IPS DF 4.7 (cell line): Measurements from ENCODE around the gene RRP12.
"Not testable (repeated sequence)": the region's sequence is repeated elsewhere in the genome, so short reads cannot be mapped to it uniquely, and the experiment has no call there.

Experiments
- DNase-seq: peaks from one replicate; pipeline ENCODE4 v3.0.0-alpha.2; 2013; ENCODE audit warnings: low spot score; ENCODE audit errors: extremely low read depth

The RRP12 gene

DNA sequence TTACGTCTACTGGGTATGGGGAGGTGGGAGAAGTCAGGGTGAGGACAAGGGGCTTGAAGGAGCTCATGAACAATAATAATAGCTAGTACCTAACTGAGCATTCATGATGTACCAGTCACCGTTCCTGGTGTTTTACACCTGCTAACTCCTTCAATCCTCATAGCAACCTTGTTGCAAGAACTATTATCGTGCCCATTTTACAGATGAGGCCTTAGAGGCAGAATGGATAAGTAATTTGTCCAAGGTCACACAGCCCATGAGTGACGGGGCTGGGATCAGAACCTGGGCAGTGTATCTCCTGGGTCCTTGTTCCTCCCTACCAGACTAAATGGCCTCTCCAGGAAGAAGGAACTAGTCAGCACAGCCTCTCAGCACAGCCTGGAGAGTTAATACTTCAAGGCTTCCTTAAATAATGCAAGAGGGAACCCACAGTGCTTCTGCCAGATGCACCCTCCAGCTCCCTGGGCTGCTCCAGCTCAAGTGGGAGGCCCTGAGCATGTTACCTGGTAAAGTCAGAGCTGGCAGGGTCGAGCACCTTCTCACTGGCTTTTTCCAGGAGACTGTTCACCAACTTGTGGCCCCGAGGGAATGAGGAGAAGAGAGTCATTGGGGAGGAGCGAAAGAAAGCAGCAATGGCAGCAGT is 28.8 kb downstream of the RRP12 start:
- DNase-seq = no peak

DNA sequence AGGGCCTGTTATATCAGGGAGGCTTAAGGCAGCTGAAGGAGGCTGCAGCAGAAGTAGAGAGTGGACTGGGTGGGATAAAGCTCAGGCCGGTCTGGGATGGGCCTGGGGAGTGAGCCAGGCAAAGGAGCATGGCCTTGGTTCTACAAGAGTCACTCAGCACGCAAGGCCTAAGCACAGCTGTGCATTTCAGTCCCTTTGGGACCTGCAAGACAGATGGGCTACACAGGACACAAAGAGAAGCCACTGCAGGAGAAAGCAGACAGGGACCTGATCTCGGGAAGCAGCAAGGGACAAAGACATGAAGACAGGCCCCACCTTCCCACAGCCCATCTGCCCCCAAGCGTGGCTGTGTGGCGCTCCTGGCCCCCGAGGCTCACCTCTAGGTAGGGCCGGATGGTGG is 29.4 kb downstream of the RRP12 start:
- no peak for DNase-seq

DNA sequence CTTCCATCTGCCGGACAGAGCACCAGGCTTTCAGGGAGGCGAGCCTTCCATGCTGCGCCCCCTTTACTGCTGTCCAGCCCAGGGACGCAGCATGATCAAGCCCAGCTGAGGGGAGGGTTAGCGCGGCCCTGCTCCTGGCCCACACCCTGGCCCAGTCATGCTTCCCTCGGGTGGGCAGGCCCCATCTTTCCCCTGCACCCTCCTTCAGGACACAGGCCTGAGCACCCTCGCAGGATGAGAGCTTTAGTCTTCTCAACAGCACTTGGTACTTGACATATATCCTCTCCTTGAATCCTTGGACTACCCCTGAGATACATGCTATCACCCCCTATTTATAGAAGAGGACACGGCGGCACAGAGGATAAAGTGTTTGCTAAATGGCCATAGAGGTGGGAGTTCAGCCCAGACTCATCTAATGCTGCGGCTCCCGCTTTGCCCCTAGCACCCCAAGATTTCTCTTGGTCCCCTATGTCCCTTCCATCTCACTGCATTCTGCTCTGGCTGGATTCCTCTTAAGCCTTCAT is 34.0 kb downstream of the RRP12 start:
- DNase-seq = no peak

DNA sequence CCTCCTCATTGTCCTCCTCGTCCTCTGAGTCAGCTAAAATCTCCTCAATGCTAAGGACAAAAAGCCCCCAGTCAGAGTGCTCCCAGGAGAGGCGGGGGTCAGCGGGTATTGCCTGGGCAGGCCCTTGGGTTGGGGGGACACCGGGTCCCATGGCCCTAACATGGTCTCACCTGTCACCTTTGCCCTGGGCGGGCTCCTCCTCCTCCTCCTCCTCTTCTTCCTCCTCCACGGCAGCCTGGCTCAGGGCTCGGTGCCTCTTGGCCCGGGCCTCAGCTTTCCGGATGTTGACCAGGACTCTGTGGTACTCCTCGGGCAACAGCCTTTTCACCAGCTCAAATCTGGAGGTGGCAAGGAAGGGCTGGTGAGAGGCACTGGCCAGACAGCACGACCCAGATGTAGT is 34.6 kb downstream of the RRP12 start:
- no peak for DNase-seq

DNA sequence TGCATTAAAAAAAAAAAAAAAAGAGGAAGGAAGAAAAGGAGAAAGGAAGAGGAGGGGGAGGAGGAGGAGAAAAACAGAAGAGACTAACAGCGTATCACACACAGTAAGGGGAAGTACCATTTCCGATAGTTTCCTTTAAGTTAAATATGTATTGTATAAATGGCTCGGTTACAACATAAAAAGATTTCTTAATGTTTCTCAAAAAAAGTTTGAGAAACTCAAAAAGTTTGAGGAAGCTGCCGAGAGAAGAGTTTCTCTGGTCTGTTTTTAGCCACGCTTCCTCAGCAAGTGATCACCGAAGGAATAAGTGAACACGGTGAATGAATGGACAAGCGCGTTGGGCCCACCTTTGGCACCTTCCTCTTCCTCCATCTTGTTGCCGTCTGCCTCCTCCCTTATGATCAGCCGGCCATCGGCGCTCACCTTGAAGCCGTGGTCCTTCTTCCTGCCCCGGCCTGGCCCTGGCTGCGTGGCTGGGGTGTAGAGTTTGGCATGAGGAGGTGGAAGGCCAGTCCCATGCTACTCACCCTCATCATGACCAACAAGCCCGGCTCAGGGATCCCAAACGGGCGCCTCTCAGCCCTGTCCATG is 35.3 kb downstream of the RRP12 start:
- no peak for DNase-seq

DNA sequence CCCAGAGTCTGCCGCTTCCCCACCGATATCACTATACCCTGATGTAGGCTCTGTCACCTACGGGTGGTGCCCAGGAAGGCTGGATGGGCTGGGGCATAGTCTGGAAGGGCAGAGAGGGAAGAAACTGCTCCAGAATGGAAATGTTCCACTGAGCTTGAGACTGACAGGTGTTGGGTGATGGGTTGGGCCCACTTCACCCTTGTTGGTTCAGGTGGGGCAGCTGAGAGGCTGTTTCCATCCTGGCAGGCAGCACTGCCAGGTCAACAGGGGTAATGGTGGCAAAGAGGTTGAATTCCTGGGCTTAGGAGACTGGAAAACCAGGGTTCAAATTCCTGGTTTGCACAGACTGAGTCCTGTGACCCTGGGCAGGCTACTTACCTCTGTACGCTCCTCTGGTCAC is 38.1 kb downstream of the RRP12 start:
- DNase-seq = no peak

DNA sequence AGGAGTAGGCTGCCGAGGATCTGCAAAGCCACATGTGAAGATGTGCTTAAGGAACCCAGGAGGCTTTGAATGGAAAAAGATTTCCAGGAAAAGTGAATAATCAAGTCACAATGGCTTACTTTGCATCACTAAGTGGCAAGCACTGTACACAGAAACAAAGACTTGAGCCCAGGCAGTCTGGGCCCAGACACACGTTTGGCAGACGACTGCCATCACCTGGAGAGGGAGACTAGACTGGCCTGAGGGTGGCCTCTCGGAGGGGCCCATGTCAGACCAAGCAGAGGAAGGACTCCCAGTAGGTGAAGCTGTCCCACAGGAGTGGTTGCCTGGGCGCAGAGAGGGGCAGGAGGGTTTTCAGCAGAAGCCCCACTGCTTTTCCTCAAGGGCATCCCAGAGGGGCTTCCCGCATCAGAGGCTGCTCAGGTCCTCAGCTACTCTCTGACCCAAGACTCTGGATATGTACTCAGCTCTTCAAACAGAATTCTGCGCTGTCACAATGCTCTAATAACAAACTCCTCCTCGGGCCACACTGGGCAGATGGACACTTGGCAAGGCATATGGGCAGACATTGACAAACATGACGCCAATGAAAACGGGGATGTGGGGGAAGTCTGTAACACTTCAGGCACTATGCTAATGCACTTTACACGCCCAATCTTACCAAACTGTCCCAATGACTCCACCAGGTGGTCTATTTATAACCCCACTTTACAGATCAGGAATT is 38.7 kb downstream of the RRP12 start:
- DNase-seq = no peak

DNA sequence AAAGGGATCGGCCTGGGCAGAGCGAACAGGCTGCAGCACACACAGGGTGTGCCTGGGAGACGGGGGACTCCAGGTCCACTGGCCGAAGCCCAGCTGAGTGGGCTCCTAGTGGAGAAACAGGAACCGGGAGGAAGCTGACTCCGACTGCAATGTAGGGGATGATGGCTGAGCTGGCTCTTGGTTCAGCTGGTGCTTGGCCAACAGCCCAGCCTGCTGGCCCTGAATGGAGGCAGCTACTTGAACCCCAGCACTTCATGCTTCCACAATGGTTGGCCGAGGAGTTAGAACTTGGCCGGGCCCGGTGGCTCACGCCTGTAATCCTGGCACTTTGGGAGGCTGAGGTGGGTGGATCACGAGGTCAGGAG is 39.6 kb downstream of the RRP12 start:
- no peak for DNase-seq

DNA sequence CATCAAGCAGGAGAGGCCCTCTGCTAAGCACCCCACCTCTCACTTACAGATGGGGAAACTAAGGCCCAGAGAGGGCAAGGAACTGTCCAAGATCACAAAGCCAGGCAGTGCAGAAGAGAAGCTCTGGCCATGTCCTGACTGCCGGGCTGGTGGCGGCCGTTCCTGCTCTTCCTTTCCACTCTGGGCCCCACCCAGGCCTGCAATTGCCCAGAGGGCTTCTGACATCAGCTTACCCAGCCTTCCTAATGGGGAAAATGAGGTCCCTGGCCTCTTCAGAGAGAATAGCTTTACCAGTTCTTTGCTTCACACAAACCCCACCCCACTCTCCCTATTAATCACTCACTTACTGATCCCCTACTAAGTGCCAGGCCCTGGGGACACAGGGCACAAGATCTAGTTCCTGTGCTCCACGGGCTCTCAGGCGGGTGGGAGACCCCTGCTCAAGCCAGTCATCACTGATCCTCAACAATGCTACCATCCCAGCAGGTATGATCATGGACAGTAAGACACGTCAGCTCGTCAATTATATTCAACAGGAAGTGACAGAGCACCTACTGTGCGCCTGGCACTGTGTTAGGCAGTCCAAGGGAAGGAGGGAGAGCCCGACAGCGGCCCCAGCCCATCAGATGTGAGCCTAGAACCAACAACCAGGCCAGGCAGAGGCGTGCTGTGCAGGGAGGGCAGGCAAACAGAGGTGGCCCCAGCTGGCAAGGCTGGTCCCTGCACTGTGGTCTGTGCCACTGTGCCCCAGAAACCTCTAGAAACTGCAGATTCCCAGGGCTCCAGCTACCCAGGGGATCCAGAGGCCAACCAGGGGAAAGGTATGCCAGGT is 40.2 kb downstream of the RRP12 start:
- no peak for DNase-seq

DNA sequence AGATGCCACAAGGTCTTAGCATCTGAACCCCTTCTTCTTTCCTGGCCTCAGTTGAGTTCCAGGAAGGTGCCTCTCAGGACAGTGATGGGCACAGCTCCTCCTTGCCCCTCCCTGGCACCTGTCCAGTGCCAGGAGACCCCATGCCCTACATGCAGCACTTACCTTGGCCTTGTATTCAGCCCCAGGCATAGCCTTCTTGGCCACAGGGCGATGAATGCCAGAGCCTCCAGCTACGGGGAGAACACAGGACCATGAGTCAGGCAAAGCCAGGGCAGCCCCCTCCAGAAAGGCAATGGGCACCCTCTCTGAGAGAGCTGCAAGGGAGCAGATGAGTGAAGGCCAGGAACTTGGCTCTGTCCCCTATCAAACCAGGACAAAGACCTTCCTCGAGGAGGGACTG is 42.4 kb downstream of the RRP12 start:
- no peak for DNase-seq

DNA sequence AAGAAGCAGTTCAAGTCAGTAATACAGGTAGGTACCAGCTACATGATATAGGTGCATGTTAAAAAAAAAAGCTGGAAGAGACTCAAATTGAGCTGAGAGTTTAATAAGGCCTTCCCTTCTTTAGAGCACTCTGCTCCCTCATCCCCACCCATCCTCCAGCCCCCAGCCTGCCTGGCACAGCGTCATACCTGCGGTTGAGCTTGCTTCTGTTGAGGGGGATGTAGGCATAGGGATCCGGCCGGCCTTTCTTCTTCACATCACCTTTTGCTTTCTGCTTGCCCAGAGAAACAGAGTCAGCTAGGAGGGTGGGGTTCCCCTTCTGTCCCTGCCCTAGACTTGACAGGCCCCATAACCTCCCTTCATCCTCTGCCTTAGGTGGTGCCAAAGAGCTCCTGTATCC is 42.8 kb downstream of the RRP12 start:
- DNase-seq = no peak

DNA sequence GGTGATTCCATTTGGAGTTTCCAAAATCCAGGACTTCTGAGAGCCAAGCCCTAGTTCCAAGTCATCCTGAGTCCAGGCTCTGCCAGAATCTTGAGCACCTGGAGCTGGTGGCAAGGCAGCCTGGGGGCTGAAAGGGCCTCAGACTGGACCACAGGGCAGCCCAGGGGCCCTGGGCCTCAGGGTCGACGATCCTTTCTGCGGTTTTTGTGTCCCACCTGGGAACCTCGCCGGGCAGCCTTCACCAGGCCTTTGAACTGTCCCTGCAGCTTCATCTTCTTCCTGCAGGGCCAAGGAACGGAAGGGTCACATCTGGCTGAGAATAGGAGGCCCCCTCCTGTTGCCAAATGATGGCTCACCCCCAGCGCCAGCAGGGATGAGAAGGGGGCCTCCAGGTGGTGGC is 44.2 kb downstream of the RRP12 start:
- DNase-seq = no peak

DNA sequence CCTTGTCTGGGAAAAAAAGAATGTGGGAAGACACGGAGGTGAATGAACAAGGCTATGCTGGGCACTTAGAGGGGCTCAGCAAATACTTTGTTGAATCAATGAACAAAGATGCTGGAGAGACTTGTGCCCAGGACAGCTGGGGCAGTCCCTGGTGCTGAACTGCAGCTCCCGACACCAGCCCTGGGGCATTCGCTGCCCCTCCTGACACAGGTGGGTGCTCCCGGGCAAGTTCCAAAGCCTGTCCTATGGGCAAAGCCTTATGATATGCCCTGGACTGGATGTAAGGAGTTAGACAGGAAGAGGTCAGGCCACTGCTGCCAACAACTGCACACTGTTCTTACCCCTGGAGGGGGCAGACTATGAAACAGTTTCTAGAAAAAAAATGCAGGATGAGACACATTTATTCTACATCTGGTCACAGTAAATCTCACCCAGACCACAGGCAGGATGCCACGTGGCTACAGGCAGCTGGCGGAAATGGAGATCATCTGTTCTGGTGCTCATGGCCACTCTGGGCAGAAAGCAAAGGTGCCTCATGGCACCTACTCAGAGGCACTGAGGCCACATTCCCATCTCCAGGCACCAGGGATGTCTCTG is 44.7 kb downstream of the RRP12 start:
- DNase-seq = no peak

DNA sequence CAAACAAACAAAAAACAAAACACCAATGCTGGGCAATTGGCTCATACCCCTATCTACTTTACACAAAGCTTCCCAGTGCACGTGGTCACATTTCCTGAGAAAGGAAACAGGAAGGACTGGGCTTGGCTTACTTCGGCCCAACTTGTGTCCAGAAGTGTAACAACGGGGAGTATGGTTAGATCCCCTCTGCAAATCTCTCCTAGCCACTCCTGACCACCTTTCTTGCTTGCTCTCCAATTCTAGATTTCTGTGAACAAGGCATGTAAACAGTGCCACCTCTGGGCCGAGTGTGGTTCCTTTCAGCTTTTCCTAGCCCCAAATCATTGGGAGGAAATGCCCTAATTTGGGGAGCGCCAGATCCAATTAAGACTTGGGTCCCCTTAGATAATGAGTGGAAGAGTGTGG is 45.6 kb downstream of the RRP12 start:
- no peak for DNase-seq

DNA sequence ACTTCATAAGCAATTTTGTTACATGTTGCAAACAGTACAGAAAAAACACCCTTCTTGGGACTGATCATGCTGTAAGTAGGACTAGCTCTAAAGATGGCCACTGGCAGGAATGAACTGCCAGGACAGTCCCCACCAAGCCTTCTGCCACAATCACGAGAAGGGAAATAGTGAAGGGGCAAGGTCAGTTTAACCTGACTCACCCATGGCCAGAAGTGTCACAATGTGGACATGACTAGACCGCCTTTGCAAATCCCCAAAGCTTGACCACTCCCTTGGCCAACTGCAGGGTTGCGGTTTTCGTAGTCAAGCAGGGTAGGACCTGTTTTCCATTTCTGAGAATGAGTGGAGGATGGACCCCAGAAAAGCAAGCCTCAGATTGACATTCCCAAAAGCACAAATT is 47.2 kb downstream of the RRP12 start:
- no peak for DNase-seq

DNA sequence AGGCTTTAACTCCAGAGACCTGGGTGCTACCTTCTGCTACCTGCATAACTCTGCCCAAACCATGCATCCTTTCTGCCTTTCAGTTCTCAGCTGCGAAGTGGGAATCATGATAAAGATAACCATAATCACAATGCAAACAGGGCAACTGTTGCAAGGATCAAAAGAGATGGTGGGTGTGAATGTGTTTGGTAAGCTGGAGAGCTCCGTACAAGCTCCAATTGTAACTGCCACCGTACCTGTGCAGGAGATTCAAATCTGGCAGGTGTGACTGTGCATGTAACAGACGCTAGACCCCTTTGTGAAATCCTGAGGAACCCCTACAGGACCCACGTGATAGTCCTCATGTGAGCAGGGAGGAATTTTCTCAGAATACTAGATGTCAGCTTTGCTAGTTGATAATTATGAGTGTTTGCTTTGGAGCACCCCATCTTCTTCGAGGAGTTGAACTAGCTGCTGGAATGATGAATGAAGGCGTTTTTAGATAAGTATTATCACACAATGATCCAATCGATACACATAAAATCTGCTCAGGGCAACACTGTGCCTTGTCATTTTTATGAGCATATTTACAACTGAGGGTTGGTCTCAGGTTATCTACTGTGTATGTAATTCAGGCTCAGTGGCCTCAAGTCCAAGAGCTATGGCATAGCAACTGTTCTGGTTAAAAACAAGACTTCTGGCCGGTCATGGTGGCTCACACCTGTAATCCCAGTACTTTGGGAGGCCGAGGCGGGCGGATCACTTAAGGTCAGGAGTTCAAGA is 51.2 kb downstream of the RRP12 start:
- DNase-seq = no peak

DNA sequence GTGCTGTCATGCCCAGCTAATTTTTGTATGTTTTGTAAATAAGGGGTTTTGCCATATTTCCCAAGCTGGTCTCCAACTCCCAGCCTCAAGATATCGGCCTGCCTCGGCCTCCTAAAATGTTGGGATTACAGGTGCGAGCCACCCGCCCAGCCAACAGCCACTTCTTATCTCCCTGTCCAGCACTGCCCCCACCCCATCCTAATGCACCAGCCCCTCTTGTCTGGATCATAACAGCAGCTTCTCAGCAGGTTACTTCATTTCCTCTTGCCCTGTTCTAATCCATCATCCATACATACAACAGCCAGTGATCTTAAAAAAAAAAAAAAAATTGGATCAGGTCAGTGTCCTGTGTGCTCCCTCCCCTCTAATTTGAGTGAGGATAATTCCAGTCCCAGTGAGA is 53.8 kb downstream of the RRP12 start:
- DNase-seq = no peak

DNA sequence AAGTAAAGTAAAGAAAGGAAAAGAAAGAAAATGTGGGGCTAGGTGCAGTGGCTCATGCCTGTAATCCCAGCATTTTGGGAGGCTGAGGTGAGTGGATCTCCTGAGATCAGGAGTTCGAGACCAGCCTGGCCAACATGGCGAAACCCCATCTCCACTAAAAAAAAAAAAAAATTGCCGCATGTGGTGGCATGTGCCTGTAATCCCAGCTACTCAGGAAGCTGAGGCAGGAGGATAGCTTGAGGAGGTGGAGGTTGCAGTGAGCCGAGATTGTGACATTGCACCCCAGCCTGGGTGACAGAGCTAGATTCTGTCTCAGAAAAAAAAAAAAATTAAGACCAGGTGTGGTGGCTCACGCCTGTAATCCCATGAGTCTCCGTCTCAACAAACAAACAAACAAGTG is 57.5 kb downstream of the RRP12 start:
- not testable (repeated sequence) for DNase-seq

DNA sequence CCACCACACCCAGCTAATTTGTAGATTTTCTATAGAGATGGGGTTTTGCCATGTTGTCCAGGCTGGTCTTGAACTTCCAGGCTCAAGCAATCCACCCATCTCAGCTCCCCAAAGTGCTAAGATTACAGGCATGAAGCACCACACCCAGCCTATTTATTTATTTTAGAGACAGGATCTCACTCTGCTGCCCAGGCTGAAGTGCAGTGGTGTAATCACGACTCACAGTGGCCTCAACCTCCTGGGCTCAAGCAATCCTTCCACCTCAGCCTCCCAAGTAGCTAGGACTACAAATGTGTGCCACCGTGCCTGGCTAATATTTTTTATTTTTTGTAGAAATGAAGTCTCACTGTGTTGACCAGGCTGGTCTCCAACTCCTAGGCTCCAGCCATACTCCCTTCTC is 59.7 kb downstream of the RRP12 start:
- no peak for DNase-seq

DNA sequence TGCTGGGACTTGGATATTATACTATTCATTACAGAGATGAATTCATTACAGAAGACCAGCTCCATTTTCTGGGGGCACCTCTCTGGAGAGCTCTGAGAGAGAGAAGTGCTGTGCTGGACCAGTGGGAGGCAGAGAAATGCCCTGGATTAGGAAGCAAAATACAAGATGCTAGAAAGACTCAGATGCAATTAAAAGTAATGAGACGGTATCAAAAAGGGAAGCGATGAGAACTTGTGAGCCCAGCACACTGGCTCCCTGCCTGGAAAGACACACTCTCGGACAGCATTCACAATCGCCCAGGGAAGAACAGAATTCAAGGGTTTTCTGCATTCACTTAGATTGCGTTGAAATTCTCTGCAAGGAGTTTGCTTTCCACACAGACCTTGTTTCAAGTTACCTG is 63.1 kb downstream of the RRP12 start:
- no peak for DNase-seq
